ENCODE data around the gene TTC28. TPM values are rescaled to one million over a fixed set of nuclear protein-coding genes. Genes with fewer than 3 reads are reported as not detected.

The TTC28 gene
- total RNA-seq, 1 donor from 2014 or later: 7.9 TPM

GRCh38 chr22:28548406-28548805 is 131.2 kb downstream of the TTC28 start:
- ChIA-PET CTCF (no interaction called here), POLR2A (no interaction called here)
- Mint-ChIP-seq H3K4me3 (no peak overlapping the region), H3K9me3 (no peaks in the 10 kb centered on the region), H3K36me3 (ENCODE audit: low read depth) (no peaks in the 10 kb centered on the region), H3K4me1 (no peaks in the 10 kb centered on the region), H3K27me3 (no peaks in the 10 kb centered on the region), H3K27ac (no peak overlapping the region)
- no peak for DNase-seq
- intact Hi-C loops (cut with micrococcal nuclease): no loop called here
- TF ChIP-seq CTCF (IDR thresholded peaks at IDR 0.05): no peak
- ATAC-seq (ENCODE audit: low read depth): no peak

GRCh38 chr22:28547132-28547842 is 132.4 kb downstream of the TTC28 start:
- intact Hi-C loops (cut with micrococcal nuclease): no loop called here
- H3K4me3 Mint-ChIP-seq: no peak overlapping the region
- H3K27ac Mint-ChIP-seq: no peak overlapping the region
- H3K27me3 Mint-ChIP-seq: no peaks in the 10 kb centered on the region
- peaks cover 3% of the 10 kb centered on the region for H3K9me3 Mint-ChIP-seq
- ATAC-seq (ENCODE audit: low read depth): no peak
- no peaks in the 10 kb centered on the region for H3K36me3 Mint-ChIP-seq (ENCODE audit: low read depth)
- no peaks in the 10 kb centered on the region for H3K4me1 Mint-ChIP-seq
- POLR2A ChIA-PET: no interaction called here
- CTCF ChIA-PET: no interaction called here
- no peak for TF ChIP-seq CTCF (IDR thresholded peaks at IDR 0.05)
- no peak for DNase-seq

- ATAC-seq (ENCODE audit: low read depth) (no peak), DNase-seq (no peak)
- no peaks in the 10 kb centered on the region for H3K27me3 Mint-ChIP-seq
- no peaks in the 10 kb centered on the region for H3K4me1 Mint-ChIP-seq
- no peak overlapping the region for H3K27ac Mint-ChIP-seq
- peaks cover 3% of the 10 kb centered on the region for H3K9me3 Mint-ChIP-seq
- ChIA-PET POLR2A (no interaction called here), CTCF (no interaction called here)
- H3K4me3 Mint-ChIP-seq: no peak overlapping the region
- TF ChIP-seq CTCF (IDR thresholded peaks at IDR 0.05): no peak
- no peaks in the 10 kb centered on the region for H3K36me3 Mint-ChIP-seq (ENCODE audit: low read depth)
- intact Hi-C loops (cut with micrococcal nuclease): no loop called here
These were observed 135.2 kb downstream of the TTC28 start for GRCh38 chr22:28544431-28544868.

- no peak for TF ChIP-seq CTCF (IDR thresholded peaks at IDR 0.05)
- ChIA-PET CTCF (no interaction called here), POLR2A (no interaction called here)
- H3K36me3 Mint-ChIP-seq (ENCODE audit: low read depth): no peaks in the 10 kb centered on the region
- no peak for ATAC-seq (ENCODE audit: low read depth)
- no peak overlapping the region for H3K27ac Mint-ChIP-seq
- H3K4me1 Mint-ChIP-seq: no peaks in the 10 kb centered on the region
- no peak overlapping the region for H3K4me3 Mint-ChIP-seq
- H3K27me3 Mint-ChIP-seq: no peaks in the 10 kb centered on the region
- peaks cover 3% of the 10 kb centered on the region for H3K9me3 Mint-ChIP-seq
- intact Hi-C loops (cut with micrococcal nuclease): no loop called here
- DNase-seq: no peak
These were observed 136.5 kb downstream of the TTC28 start for GRCh38 chr22:28542980-28543621.

- H3K36me3 Mint-ChIP-seq (ENCODE audit: low read depth): no peaks in the 10 kb centered on the region
- no peaks in the 10 kb centered on the region for H3K4me1 Mint-ChIP-seq
- ATAC-seq (ENCODE audit: low read depth) (no peak), DNase-seq (no peak)
- no peak overlapping the region for H3K27ac Mint-ChIP-seq
- no peak for TF ChIP-seq CTCF (IDR thresholded peaks at IDR 0.05)
- POLR2A ChIA-PET: no interaction called here
- H3K9me3 Mint-ChIP-seq: peaks cover 3% of the 10 kb centered on the region
- no peak overlapping the region for H3K4me3 Mint-ChIP-seq
- H3K27me3 Mint-ChIP-seq: no peaks in the 10 kb centered on the region
- intact Hi-C loops (cut with micrococcal nuclease): no loop called here
- CTCF ChIA-PET: no interaction called here
These were observed 138.5 kb downstream of the TTC28 start for GRCh38 chr22:28541137-28541536.
